GM12891 (cell line): Measurements from ENCODE around the gene MRPL12.

ENCODE experiments used
- PAX5 ChIP-seq: IDR thresholded peaks from 2 replicates; pipeline ENCODE4 v1.6.1; 2011; ENCODE audit warnings: low read length, moderate library complexity, mild to moderate bottlenecking; ENCODE audit not compliant: insufficient read depth, severe bottlenecking
- POLR2A ChIP-seq: IDR thresholded peaks from 2 replicates; pipeline ENCODE4 v1.6.1; 2011; ENCODE audit warnings: low read depth, low read length, control low read depth
- POLR2AphosphoS5 ChIP-seq: IDR thresholded peaks from 2 replicates; pipeline ENCODE4 v1.6.1; 2011; ENCODE audit warnings: low read depth, low read length, control low read depth
- POU2F2 ChIP-seq: IDR thresholded peaks from 2 replicates; pipeline ENCODE4 v1.6.1; 2011; ENCODE audit warnings: low read depth, mild to moderate bottlenecking, control low read depth, low read length, moderate library complexity
- SPI1 ChIP-seq: IDR thresholded peaks from 2 replicates; pipeline ENCODE4 v1.6.1; 2011; ENCODE audit warnings: low read depth, low read length, control low read depth
- TAF1 ChIP-seq: IDR thresholded peaks from 2 replicates; pipeline ENCODE4 v1.6.1; 2011; ENCODE audit warnings: low read depth, low read length, control low read depth

- no peak for TF ChIP-seq POLR2A
- no peak for TF ChIP-seq POLR2AphosphoS5
- no peak for TF ChIP-seq PAX5
- no peak for TF ChIP-seq TAF1
- no peak for TF ChIP-seq SPI1
- TF ChIP-seq POU2F2: no peak
Measured at GRCh38 chr17:81655378-81656117, 47.6 kb upstream of the MRPL12 start.
